Measurements from ENCODE around the gene DRG1. TPM values are rescaled to one million over a fixed set of nuclear protein-coding genes. Genes with fewer than 3 reads are reported as not detected.

Gene DRG1
- 75.4 TPM for total RNA-seq

GRCh38 chr22:31399211-31400022 is at the start of gene DRG1:
Gene DRG1, plus strand, starts transcription at chr22:31399604. Its CDS starts 80 bp downstream, at chr22:31399684.

Small RNAs within 50 kb of the gene (small RNA-seq; reads per million reads assigned to genes)
- gene RNU6-28P = not detected
- not detected for gene RNU6-338P

Other genes starting within 250 kb of the DRG1 start
- gene RNF185, start 239.4 kb upstream of the DRG1 start, total RNA-seq = 26.5 TPM
- gene LIMK2, start 187.3 kb upstream of the DRG1 start, total RNA-seq = 38.5 TPM
- 16.6 TPM for gene PIK3IP1, start 107.1 kb upstream of the DRG1 start, total RNA-seq
- 31.1 TPM for gene PATZ1, start 53.3 kb upstream of the DRG1 start, total RNA-seq
- 22.8 TPM for gene EIF4ENIF1, start 90.2 kb downstream of the DRG1 start, total RNA-seq
- gene SFI1, start 96.9 kb downstream of the DRG1 start, total RNA-seq = 25.8 TPM